ENCODE measurements around the gene GRID1.
"Not testable (repeated sequence)": the region's sequence is repeated elsewhere in the genome, so short reads cannot be mapped to it uniquely, and the experiment has no call there.

The GRID1 gene

DNA sequence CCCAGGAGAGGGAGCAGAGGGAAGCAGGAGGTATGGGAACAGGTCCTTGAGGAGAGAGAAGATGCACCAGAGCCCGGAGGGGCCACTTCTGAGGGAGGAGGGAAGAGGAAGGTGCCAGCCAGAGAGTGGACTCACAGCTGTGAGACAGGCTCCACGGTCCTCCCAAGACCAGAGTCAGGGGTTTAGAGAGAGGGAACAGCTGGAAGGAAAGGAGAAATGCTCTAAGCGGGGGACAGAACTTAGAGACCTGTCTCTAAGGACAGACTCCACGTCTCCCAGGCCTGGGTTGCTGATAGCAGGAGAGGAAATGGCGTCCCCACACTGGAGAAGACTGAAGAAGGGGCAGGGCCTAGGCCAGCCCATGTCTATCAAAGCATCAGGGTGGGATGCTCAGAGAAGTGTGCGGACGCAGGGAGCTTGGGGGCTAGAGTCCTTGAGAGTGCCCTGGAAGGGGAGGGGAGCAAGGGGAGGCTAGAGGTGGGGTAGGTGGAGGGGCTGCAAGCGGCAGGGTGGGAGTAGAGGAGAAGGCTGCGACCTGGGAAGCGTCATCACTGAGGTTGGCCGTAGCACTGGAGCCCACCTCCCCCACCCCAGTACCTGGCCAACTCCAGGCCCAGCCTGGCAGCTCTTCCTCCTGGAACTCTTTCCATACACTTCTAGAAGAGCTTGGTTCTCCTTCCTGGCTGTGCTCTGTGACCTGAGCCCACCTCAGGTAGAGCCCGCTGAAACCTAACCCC lies 25.6 kb upstream of the GRID1 start:
- DNase-seq (ENCODE audit: low spot score): no peak

DNA sequence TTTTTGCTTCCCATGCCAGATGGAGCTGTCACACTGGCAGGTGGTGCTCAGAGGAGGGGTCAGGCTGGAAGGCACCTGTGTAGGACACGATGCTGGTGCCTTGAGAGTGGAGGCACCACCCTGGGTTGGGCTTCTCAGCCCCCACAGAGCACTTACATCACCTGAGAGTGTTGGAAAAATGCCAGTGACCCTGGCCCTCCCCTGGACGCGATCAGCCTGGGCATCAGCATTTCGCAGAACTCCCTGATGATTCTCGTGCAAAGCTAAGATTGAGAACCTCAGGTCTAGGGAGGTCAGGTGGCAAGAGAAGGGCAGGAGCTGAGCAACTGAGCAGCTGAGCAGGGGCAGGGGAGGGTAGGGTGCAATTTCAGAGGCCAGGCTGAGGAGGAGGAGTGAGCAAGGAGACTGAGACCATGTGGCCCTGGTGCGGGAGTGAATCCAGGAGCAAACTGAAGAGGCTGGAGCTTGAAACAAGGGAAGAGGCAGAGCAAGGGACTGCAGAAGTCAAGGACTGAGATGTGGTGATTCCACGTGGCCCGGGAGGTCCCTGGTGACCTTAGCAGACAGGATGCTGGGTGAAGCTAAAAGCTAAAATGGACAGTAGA lies 24.7 kb upstream of the GRID1 start:
- DNase-seq (ENCODE audit: low spot score): no peak

DNA sequence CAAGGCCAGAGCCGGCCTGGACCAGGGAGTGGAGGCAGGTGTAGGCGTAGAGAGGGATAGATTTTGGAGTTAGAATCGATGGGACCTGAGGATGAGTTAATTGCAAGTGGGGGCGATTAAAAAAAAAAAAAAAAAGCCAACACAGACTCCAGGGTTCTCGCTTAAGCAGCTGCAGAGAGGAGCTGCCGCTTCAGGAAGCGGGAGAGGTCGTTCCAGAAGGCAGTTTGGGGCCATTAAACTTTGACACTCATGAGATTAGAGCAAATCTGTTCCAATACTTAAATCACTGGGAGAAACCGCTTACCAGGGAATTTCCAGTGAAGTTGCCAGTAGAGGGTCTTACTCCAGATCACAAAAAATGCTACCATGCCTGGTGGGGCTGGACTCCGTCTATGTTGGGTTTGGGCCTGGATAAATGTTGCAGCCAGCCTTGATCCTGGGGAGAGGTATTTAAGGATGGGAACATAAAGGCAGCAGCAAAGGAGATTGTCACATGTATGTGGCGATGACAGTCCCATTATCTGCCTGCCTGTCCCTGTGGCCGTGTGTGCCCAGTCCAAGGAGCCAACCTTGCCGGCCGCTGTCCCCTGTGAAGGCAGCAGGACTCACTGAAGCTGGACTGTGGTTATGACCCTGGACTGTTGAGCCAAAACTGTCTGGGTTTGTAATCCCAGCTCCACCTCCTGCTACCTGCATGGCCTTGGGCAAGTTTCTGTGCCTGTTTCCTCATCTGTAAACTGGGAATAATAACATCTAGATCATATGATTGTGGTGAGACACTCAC lies 23.9 kb upstream of the GRID1 start:
- DNase-seq (ENCODE audit: low spot score): no peak

DNA sequence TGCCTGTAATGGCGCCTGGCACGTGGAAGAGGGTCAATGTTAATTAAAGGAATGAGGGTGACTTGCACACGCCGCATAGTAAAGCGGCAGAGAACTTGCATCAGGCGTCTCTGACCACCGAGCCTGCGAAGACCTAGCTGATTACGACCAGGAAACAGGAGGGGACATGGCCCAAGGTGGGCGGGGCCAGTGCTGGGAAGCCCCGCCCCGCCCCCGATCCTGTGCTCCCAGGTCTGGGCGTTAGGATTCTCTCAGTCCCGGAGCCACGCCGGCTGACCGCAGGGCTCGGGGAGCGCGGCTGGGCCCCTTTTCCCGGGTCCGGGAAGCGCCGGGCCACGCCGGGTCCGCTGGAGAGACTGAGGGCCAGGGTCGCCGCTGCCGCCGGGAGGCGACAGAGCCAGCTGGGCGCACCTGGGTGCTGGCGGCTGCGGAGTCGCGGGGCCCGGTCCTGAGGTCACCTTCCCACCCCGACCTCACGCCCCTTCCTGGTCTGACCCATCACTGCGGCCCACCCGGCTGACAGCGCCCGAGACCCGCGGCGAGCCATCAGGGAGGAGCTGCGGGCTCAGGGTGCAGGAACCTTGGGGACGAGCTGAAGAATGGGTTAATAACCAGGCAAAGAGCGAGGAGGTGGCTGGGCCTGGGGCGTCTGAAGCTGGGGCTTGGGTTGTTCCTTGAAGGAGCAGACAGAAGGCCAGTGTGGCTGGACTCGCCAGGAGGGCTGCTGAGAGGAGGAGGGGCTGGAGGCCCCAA lies 23.0 kb upstream of the GRID1 start:
- no peak for DNase-seq (ENCODE audit: low spot score)

DNA sequence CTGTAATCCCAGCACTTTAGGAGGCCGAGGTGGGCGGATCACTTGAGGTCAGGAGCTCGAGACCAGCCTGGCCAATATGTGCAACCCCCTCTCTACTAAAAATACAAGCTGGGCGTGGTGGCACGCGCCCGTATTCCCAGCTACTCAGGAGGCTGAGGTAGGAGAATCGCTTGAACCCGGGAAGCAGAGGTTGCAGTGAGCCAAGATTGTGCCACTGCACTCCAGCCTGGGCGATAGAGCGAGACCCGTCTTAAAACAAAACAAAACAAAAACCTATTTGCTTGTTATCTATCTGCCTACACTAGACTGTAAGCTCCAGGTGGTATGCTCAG lies 22.5 kb upstream of the GRID1 start:
- not testable (repeated sequence) for DNase-seq (ENCODE audit: low spot score)

DNA sequence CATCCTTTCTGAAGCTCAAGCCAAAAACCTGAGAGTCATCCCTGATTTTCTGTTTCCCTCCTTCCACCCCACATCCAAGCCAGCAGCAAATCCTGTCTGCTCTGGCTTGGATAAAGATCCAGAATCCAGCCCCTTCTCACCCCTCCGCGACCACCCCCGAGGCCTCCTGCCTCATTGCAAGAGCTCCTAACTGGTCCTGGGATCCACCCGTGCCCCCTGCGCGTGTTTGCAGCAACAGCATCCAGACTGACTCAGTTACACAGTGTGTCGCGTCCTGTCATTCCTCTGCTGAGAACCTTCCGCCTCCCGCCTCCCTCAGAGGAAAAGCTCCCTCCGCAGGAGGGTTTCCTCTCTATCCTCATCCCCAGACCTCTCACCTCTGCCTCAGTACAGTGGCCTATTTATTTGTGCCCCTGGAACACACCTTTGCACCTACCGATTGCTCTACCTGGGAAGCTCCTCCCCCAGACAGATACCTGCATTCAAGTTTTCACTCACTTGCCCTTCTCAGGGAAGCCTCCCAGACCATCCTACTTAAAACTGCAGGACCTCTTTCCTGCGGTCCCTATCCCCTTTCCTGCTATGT lies 21.6 kb upstream of the GRID1 start:
- no peak for DNase-seq (ENCODE audit: low spot score)

DNA sequence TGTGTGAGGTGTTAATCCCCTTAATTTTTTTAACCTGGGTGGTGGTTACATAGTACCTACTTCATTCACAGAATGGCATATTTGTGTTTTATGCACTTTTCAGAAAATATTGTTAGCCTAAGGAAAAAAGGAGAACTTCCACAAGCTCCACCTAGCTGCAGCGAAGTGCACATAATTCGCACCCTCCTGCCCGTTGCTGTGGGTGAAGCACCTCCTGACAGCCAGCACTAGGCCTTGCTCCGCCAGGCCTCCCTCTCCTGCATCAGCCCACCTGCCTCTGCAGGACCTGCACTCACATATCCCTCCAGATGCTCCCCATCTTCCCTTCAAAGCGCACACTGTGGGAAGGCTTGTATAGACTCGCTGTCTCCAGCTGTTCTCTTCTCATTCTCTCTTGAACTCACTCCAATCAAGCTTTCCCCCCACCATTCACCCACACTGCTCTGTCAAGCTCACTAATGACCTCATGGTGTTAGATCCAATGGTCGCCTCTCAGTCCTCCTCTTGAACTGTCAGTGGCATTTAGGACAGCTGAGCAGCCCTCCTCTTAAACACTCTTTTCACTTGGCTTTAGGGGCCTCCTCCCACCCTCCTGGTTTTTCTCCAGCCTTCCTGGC lies 20.7 kb upstream of the GRID1 start:
- DNase-seq (ENCODE audit: low spot score): no peak

DNA sequence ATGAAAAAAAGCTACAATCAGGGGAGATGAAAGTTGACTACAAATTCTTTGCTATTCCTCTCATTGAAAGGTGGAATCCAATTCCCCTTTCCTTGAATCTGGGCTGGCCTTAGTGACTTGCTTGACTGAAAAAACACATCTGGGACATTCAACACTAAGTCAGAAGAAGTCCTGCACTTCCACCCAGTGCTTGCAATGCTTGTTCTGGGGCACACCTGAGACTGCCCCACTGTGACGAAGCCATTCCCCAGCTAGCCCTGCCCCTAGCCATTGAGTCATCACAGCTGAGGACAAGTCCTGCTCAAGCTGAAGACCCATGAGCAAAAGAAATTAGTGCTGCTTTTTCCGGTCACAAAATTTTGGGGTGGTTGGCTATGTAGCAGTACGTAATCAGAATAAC lies 19.2 kb upstream of the GRID1 start:
- DNase-seq (ENCODE audit: low spot score): no peak

DNA sequence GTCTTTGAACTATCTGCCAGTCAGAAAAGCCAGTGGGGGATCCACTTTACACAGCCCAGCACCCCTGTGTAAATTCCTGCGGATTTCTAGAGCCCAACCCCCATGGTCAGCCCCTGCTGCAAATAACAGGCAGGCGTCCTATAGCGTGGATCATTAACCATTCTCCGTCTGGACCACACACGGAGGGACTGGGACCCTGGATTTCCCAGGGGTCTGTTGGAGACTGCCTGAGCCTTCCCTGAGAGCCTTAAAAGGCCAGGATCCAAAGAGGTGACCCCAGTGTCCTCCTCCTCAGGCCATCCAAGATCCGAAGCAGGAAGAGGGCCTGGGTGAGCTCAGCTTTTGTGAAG lies 11.2 kb upstream of the GRID1 start:
- no peak for DNase-seq (ENCODE audit: low spot score)

DNA sequence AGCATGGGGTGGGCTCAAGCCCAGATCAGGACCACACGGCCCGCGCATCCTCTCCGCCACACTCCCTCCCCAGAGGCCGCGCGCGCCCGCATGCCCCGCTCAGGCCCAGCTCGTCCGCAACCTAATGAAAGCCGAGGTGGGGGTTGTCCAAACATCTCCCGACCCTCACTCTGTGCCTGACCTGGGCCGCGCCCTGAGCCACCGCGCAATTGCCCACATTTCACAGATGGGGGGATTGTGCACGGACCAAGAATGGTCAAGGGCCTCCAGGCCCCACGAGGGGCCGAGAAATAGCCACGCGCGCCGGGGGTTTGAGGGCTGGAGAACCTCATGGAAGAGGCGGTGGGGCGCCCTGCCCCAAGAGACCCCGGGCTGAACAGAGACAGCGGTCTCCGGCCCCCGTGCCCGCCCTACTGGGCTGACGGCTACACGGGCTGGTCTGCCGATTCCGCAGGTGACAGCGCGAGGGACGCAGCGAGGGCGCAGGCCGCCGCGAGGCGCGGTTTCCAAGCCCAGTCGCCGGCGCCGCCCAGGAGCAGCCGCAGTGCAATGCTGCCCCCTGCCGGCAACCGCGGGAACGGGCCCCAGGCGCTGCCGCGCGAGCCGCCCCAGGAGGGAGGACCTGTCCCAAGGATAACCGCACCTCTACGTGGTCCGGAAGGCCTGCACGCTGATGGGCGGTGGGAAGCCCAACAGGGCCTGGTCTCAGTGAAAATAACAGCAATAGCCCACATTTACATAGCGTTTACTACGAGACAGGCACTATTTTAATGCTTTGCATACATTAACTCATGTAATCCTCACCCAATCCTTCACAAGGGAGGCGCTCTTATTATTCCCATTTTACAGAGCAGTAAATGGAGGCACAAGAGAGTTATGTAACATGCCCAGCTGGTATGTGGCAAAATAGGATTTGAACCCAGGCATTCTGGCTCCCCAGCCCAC lies 10.5 kb upstream of the GRID1 start:
- DNase-seq (ENCODE audit: low spot score): no peak

DNA sequence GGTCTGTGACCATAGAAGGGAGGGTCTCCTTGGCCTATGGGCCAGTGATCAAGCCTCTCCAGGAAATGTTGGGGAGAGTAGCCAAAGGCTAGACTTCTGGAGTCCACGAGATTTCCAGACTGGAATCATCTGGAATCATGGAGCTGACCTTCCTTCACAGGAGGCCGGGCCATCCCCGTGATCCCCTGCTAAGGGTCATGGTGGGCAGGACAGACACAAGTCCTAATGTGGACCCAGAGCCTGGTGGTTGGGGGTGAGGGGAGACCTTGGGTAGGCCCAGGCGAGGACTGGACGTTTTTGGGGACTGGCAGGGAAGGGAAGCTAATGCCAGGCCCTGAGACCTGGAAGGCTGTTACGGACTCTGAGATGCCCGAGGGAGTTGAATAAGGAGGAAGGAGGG lies 9.8 kb upstream of the GRID1 start:
- DNase-seq (ENCODE audit: low spot score): no peak

DNA sequence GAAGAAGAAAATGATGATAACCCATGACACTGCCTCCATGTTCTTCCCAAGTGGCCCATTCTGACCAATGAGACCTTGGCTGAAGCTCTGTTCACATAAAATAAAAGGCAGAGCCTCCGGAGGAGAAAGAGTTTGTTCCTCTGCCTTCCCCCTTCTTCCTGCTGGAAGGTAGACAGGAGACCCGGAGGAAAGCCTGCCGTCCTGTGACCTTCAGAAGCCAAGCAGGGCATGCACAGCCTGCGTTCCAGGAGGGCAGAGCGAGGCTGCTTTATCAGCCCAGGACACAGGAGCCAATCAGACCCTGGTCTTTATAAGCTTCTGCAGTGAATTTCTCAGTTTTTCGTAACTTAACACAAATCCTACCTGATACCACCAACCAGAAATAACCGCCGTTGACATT lies 8.6 kb upstream of the GRID1 start:
- no peak for DNase-seq (ENCODE audit: low spot score)

DNA sequence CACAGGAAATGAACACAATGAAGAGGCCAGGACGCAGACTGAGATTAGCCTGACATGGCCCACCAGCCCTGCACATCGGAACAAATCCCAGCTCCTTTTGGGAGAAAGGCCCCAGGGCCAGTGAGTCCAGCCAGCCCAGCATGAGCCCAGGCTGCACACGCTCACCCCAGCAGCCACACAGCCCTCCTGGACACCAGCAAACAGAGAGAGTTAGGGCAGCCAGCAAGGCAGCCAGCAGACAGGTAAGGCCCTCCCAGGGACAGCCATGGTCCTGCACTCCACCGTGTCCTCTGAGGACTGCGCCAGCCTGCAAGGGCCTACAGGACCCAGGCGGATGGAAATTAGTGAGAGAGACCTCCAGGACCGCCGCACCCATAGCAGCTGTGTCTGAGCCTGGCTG lies 8.1 kb upstream of the GRID1 start:
- no peak for DNase-seq (ENCODE audit: low spot score)

DNA sequence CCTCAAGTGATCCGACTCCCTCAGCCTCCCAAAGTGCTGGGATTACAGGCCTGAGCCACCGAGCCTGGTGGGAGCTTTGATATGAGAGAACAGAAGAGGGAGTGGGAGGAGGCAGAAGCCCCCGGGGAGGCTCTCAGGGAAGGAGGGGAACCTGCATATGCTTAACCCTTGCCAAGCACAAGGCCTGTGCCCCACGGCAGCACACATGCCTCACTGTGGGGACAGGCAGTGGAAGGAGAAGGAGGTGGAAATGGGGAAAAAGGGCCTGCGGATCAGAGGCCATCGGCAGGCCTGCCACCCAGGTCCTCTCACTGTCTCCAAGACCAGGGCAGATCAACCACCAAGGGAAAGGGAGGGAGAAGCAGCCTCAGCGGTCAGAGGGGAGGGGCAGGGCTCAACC lies 7.2 kb upstream of the GRID1 start:
- no peak for DNase-seq (ENCODE audit: low spot score)

DNA sequence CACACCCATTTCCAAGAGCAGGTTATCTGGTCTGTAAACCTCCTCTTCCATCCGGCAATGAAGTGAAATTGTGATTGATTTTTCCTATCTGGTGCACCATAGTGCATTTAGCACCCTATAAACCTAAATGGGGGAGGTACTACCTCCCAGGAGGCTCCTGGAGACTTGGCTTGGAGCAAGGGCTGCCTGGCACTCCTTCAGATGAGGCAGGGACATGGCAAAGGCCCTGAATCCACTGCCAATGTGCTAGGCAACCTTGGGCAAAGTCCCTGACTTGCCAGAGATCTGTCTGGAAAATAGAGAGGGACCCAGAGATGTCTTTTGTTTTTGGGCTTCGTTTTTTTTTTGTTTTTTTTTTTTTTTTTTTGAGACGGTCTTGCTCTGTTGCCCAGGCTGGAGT lies 6.7 kb upstream of the GRID1 start:
- no peak for DNase-seq (ENCODE audit: low spot score)

DNA sequence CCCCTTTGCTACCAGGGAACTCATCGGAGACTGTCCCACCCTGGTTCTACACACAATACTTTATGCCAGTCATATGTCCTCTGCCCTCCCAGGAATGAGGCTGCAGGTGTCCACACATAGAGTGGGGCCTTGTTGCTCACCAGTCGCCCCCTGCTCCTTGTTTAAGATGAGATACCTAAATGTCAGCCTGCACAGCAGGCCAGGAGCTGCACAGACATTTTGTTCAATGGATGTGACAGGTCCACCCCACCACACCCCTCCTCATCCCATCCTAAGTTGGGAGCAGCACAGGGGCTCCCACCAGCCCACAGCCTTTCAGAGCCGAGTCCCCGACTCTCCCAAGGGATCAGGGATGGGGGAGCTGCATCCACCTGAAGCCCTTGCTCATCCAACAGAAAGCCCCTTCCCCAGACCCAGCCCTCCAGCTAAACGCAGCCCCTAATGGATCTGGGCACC lies 6.2 kb upstream of the GRID1 start:
- DNase-seq (ENCODE audit: low spot score): no peak

DNA sequence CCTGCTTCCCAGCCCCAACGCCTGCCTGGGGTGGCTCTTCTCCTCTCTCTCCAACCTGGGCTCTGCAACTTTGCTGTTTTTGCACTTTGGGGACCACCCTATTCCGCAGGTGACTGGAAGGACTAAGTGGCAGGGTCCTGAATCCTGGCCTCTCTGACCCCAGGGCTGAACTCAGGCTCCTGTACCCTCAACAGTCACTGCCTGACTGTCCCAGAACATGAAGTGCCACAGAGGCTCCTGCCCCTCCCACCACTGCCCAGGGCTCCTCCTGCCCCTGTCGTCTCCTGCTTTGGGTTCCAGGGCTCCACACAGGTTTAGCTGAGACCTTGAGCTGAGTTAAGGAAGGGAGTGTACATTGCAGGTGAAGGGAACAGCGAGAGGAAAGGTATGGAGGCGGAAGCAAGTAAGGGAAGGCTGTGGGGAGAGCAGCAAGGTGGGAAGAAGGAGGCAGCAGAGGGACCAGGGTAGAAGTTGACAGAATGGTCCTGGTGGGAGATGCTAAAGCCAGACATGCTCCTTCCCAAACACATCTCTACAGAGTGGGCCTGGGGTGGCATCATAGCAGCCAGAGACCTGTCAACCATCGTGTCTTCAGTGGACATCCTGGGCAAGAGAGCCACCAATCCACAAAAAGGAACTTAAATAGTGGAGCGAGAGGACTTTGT lies 5.7 kb upstream of the GRID1 start:
- no peak for DNase-seq (ENCODE audit: low spot score)

DNA sequence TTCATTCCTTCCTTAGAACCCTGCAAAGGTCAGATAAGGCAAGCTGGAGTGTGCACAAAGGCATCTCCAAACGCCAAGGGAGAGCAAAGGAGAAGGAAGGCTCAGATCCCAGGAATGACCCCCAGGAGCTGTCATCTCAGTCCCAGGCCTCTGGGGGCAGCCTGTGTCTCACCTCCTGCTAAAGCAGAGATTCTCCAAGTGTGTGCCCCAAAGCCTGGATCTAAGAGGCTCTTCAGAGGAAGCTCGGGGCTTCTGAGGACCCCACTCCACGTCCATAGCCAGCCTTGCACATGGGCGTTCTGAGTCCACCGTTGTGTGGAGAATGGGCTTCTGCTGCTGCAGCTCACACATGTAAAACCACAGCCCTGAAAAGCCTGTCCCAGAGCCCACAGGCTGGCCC lies 5.1 kb upstream of the GRID1 start:
- DNase-seq (ENCODE audit: low spot score): no peak

DNA sequence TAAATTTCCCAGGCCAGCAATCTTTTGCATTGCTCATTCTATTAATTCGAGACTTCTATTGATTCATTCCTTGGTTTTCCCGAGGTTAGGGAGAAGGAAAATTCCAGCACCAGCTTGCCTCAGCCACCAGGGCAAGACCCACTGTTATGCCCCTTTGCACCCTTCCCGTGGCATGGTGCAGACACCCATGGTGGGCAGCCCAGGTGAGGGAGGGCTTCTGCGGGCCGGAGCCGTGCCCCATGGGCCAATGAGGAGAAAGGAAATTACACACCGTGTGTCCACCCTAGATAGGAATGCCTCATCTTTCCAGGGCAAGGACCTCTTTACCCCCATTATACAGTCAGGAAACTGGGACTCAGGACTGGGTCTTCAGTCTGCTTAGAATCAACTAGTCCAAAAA lies 4.5 kb upstream of the GRID1 start:
- no peak for DNase-seq (ENCODE audit: low spot score)

DNA sequence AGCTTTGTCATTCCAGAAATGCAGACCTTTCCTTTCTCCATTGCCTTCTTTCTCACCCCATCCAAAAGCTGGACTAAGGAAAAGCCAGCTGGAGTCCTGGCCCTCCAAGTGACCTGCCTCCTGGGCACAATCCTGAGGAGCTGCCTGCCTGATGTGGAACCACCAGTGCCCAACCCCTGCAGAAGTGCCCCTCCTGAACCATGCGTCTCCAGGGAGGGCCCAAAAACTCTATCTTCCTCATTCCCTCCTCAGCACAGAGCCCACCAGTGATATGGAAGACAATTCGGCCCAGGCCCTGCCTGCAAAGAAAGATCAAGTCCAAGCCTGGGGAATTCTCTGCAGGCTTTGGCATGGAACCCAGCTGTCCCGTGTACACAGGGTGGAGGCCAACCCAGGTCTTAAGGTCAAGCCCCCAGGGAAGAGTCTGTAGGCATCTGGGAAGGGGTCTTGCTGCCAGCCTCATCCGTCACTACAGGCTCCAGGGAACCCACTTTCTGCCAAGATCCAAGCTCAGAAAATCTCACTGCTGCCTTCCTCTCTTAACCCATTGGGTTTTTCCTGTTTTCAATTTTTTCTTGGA lies 3.5 kb upstream of the GRID1 start:
- DNase-seq (ENCODE audit: low spot score): no peak

Data from putamen (tissue), 1 donor.